WTC11 (cell line): ENCODE results near the gene KAZALD1. TPM values are rescaled to one million over a fixed set of nuclear protein-coding genes. Genes with fewer than 3 reads are reported as not detected.

ENCODE experiments used
- ATAC-seq: fragments of 200-7000 bp; cut with Tn5 transposase; 2 replicates; pipeline ENCODE4 v1.10.0; 2021; ENCODE audit warnings: mild to moderate bottlenecking, moderate library complexity
- CTCF ChIA-PET: fragments of 300-600 bp; sonication (Branson Sonifier 250); formaldehyde crosslinking; loops from one replicate; lab custom pipeline; 2021; ENCODE audit warnings: antibody characterized with exemption; lab: Charles Lee
- POLR2A ChIA-PET: fragments of 350-600 bp; sonication (Branson Sonifier 250); formaldehyde crosslinking; loops from one replicate; lab custom pipeline; 2021; ENCODE audit warnings: antibody characterized with exemption; lab: Charles Lee
- DNase-seq: peaks from one replicate; pipeline ENCODE4 v3.0.0; 2021; ENCODE audit warnings: low spot score
- H3K27ac Mint-ChIP-seq: 2 replicates; pipeline ENCODE4 v1.8.0; 2021; ENCODE audit warnings: mixed read lengths
- H3K27me3 Mint-ChIP-seq: 2 replicates; pipeline ENCODE4 v1.8.0; 2021; ENCODE audit warnings: low read depth, mild to moderate bottlenecking, moderate library complexity, mixed read lengths
- H3K36me3 Mint-ChIP-seq: 2 replicates; pipeline ENCODE4 v1.8.0; 2021; ENCODE audit warnings: mixed read lengths
- H3K4me1 Mint-ChIP-seq: 2 replicates; pipeline ENCODE4 v1.8.0; 2022; ENCODE audit warnings: mixed read lengths
- H3K4me3 Mint-ChIP-seq: 2 replicates; pipeline ENCODE4 v1.8.0; 2021; ENCODE audit warnings: mild to moderate bottlenecking, moderate library complexity, mixed read lengths
- H3K9me3 Mint-ChIP-seq: 2 replicates; pipeline ENCODE4 v1.8.0; 2021; ENCODE audit warnings: mixed read lengths
- AFF4 ChIP-seq: sonication (generic); formaldehyde crosslinking; IDR thresholded peaks from 2 replicates; pipeline ENCODE4 v1.8.1; 2023; ENCODE audit warnings: mild to moderate bottlenecking, missing genetic modification reagents, borderline replicate concordance
- ATF1 ChIP-seq: sonication (generic); formaldehyde crosslinking; IDR thresholded peaks from 2 replicates; pipeline ENCODE4 v1.8.1; 2023; ENCODE audit warnings: mild to moderate bottlenecking, moderate library complexity, missing genetic modification reagents
- E2F5 ChIP-seq: sonication (generic); formaldehyde crosslinking; IDR thresholded peaks from 2 replicates; pipeline ENCODE4 v1.8.1; 2022; ENCODE audit warnings: mild to moderate bottlenecking, moderate library complexity, missing genetic modification reagents
- EMX1 ChIP-seq: fragments of 250-450 bp; sonication (Bioruptor Pico); IDR thresholded peaks from 2 replicates; pipeline ENCODE4 v1.8.0; 2021; ENCODE audit warnings: mild to moderate bottlenecking
- ESRRA ChIP-seq: sonication (generic); formaldehyde crosslinking; IDR thresholded peaks from 2 replicates; pipeline ENCODE4 v1.8.1; 2022; ENCODE audit warnings: mild to moderate bottlenecking, missing genetic modification reagents, borderline replicate concordance
- FOXK1 ChIP-seq: sonication (generic); formaldehyde crosslinking; IDR thresholded peaks from 2 replicates; pipeline ENCODE4 v1.8.0; 2022; ENCODE audit warnings: mild to moderate bottlenecking, moderate library complexity, missing genetic modification reagents
- GRHL2 ChIP-seq: fragments of 250-450 bp; sonication (Bioruptor Pico); IDR thresholded peaks from 2 replicates; pipeline ENCODE4 v1.8.0; 2022; ENCODE audit warnings: mild to moderate bottlenecking, moderate library complexity; ENCODE audit not compliant: insufficient replicate concordance, severe bottlenecking
- HMGXB4 ChIP-seq: sonication (generic); formaldehyde crosslinking; IDR thresholded peaks from 2 replicates; pipeline ENCODE4 v1.8.1; 2023; ENCODE audit warnings: mild to moderate bottlenecking, moderate library complexity, missing genetic modification reagents
- IRF1 ChIP-seq: sonication (generic); formaldehyde crosslinking; IDR thresholded peaks from 2 replicates; pipeline ENCODE4 v1.8.0; 2023; ENCODE audit warnings: missing genetic modification reagents
- MLX ChIP-seq: sonication (generic); formaldehyde crosslinking; IDR thresholded peaks from 2 replicates; pipeline ENCODE4 v1.8.1; 2023; ENCODE audit warnings: mild to moderate bottlenecking, missing genetic modification reagents, moderate library complexity
- NFE2L1 ChIP-seq: sonication (generic); formaldehyde crosslinking; IDR thresholded peaks from 2 replicates; pipeline ENCODE4 v1.8.1; 2023; ENCODE audit warnings: missing genetic modification reagents
- PREB ChIP-seq: sonication (generic); formaldehyde crosslinking; IDR thresholded peaks from 2 replicates; pipeline ENCODE4 v1.8.1; 2022; ENCODE audit warnings: mild to moderate bottlenecking, missing genetic modification reagents, moderate library complexity, borderline replicate concordance
- RORB ChIP-seq: fragments of 250-450 bp; sonication (Bioruptor Pico); IDR thresholded peaks from 2 replicates; pipeline ENCODE4 v1.9.0; 2021; ENCODE audit warnings: mild to moderate bottlenecking
- SMAD4 ChIP-seq: sonication (generic); formaldehyde crosslinking; IDR thresholded peaks from 2 replicates; pipeline ENCODE4 v1.8.0; 2022; ENCODE audit warnings: mild to moderate bottlenecking, missing genetic modification reagents
- TEAD4 ChIP-seq: sonication (generic); formaldehyde crosslinking; IDR thresholded peaks from 2 replicates; pipeline ENCODE4 v1.8.0; 2022; ENCODE audit warnings: mild to moderate bottlenecking, missing genetic modification reagents
- ZNF121 ChIP-seq: sonication (generic); formaldehyde crosslinking; IDR thresholded peaks from 2 replicates; pipeline ENCODE4 v1.8.0; 2023; ENCODE audit warnings: missing genetic modification reagents
- ZNF138 ChIP-seq: sonication (generic); formaldehyde crosslinking; conservative IDR thresholded peaks from 2 replicates; pipeline ENCODE4 v1.8.1; 2022; ENCODE audit warnings: mild to moderate bottlenecking, moderate library complexity, missing genetic modification reagents
- ZNF512 ChIP-seq: sonication (generic); formaldehyde crosslinking; IDR thresholded peaks from 2 replicates; pipeline ENCODE4 v1.8.1; 2022; ENCODE audit warnings: missing genetic modification reagents, borderline replicate concordance
- total RNA-seq: library from RNA; stranded (reverse); gene quantifications from 3 replicates; pipeline ENCODE4 v1.2.3, GENCODE V29; 2021

KAZALD1 gene
- total RNA-seq, 1 experiment from 2014 or later, result 19.2 TPM

- TF ChIP-seq E2F5 (CRISPR knock-in tag) (no peak), ATF1 (CRISPR knock-in tag) (no peak), NFE2L1 (CRISPR knock-in tag) (no peak), PREB (no peak), EMX1 (CRISPR knock-in tag) (no peak), ZNF121 (no peak), IRF1 (CRISPR knock-in tag) (no peak), GRHL2 (no peak), ESRRA (CRISPR knock-in tag) (no peak), ZNF512 (CRISPR knock-in tag) (no peak), FOXK1 (CRISPR knock-in tag) (no peak), SMAD4 (CRISPR knock-in tag) (no peak), RORB (CRISPR knock-in tag) (no peak), ZNF138 (CRISPR knock-in tag) (no peak)
These were observed 32.5 kb downstream of the KAZALD1 start (continued) for GRCh38 chr10:101094121-101094879.

- DNase-seq, result no peak
- Mint-ChIP-seq H3K27ac (peak overlapping the region; percentile 78; the same call in 1 of the 2 replicates), H3K4me3 (no peak overlapping the region; the same call in 1 of the 2 replicates)
- TF ChIP-seq MLX (CRISPR knock-in tag) (no peak), EMX1 (CRISPR knock-in tag) (no peak), TEAD4 (no peak)
- TF ChIP-seq, all 79 proteins: peak for 0
- CTCF ChIA-PET, result interaction anchor here (0.6 to 10.2 kb wide), 58 partner anchors 8 to 678 kb away, joined by 3 to 509 read pairs (median 5); partner anchors contain the start of genes KAZALD1, LBX1, MRPL43 and PDZD7
- peaks cover 22% of the 10 kb centered on the region for H3K4me1 Mint-ChIP-seq
- H3K36me3 Mint-ChIP-seq, result no peaks in the 10 kb centered on the region
- H3K9me3 Mint-ChIP-seq, result no peaks in the 10 kb centered on the region
- peaks cover 8% of the 10 kb centered on the region for H3K27me3 Mint-ChIP-seq
- ATAC-seq, result no peak
- POLR2A ChIA-PET, result interaction anchor here (1.1 to 1.9 kb wide), 6 partner anchors 16 to 67 kb away, joined by 3 to 18 read pairs (median 4); no protein-coding TSS in a partner anchor
These were observed 33.2 kb downstream of the KAZALD1 start for GRCh38 chr10:101095004-101095403.

- ChIA-PET CTCF (interaction anchor here (0.6 to 10.2 kb wide), 60 partner anchors 9 to 800 kb away, joined by 3 to 509 read pairs (median 5); partner anchors contain the start of genes KAZALD1, LBX1, MRPL43 and PDZD7), POLR2A (interaction anchor here (1.1 to 1.9 kb wide), 7 partner anchors 15 to 66 kb away, joined by 3 to 18 read pairs (median 4); no protein-coding TSS in a partner anchor)
- Mint-ChIP-seq H3K36me3 (no peaks in the 10 kb centered on the region), H3K4me1 (peaks cover 22% of the 10 kb centered on the region), H3K27me3 (peaks cover 12% of the 10 kb centered on the region), H3K4me3 (no peak overlapping the region), H3K27ac (no peak overlapping the region), H3K9me3 (no peaks in the 10 kb centered on the region)
- peak; percentile 99 for DNase-seq
- ATAC-seq, result peak; percentile 99
- TF ChIP-seq AFF4 (CRISPR knock-in tag) (peak; percentile 68; the same call in 1 of the 2 replicates), HMGXB4 (CRISPR knock-in tag) (no peak), MLX (CRISPR knock-in tag) (no peak)
These were observed 33.9 kb downstream of the KAZALD1 start for GRCh38 chr10:101095550-101096213.
